GM21423 (cell line): ENCODE results near the gene HLA-DPA1.
A peak's percentile ranks its signal among the peaks of the same experiment; 100 is the strongest.

Source experiments
- ATAC-seq: cut with Tn5 transposase; IDR thresholded peaks from one replicate; pipeline ENCODE4 v1.9.1; 2021; ENCODE audit warnings: mild to moderate bottlenecking, moderate library complexity; ENCODE audit not compliant: unreplicated experiment

Gene HLA-DPA1

GRCh38 chr6:33088931-33089620, 15.6 kb upstream of the HLA-DPA1 start:
- no peak for ATAC-seq

- ATAC-seq: no peak
Observed at GRCh38 chr6:33088258-33088930, 14.9 kb upstream of the HLA-DPA1 start.

- ATAC-seq: no peak
Observed at GRCh38 chr6:33085627-33086026, 12.2 kb upstream of the HLA-DPA1 start.

GRCh38 chr6:33082702-33083101, 9.3 kb upstream of the HLA-DPA1 start:
- no peak for ATAC-seq

- ATAC-seq: no peak
Observed at GRCh38 chr6:33081098-33081824, 7.8 kb upstream of the HLA-DPA1 start.

- no peak for ATAC-seq
Observed at GRCh38 chr6:33080127-33081089, 7.0 kb upstream of the HLA-DPA1 start.

- no peak for ATAC-seq
Observed at GRCh38 chr6:33079580-33079979, 6.1 kb upstream of the HLA-DPA1 start.

- no peak for ATAC-seq
Observed at GRCh38 chr6:33078919-33079521, 5.6 kb upstream of the HLA-DPA1 start.

- ATAC-seq: no peak
Observed at GRCh38 chr6:33078442-33078841, 5.0 kb upstream of the HLA-DPA1 start.

- no peak for ATAC-seq
Observed at GRCh38 chr6:33077908-33078307, 4.5 kb upstream of the HLA-DPA1 start.

GRCh38 chr6:33076406-33076934, 3.0 kb upstream of the HLA-DPA1 start:
- ATAC-seq: no peak

- ATAC-seq: peak; percentile 73
Observed at GRCh38 chr6:33075568-33076405, 2.3 kb upstream of the HLA-DPA1 start, which contains the start of gene HLA-DPB1. Gene HLA-DPB1 (plus strand): TSS chr6:33075990. CDS start chr6:33076042, 52 bp downstream.

GRCh38 chr6:33075208-33075567, 1.7 kb upstream of the HLA-DPA1 start:
- peak; percentile 7 for ATAC-seq

- ATAC-seq: no peak
Observed at GRCh38 chr6:33072508-33073100, 845 bp downstream of the HLA-DPA1 start.

- no peak for ATAC-seq
Observed at GRCh38 chr6:33071569-33071968, 1.9 kb downstream of the HLA-DPA1 start.

- ATAC-seq: no peak
Observed at GRCh38 chr6:33070909-33071308, 2.5 kb downstream of the HLA-DPA1 start.

GRCh38 chr6:33069021-33069738, 4.3 kb downstream of the HLA-DPA1 start:
- no peak for ATAC-seq

- ATAC-seq: no peak
Observed at GRCh38 chr6:33066917-33067521, 6.4 kb downstream of the HLA-DPA1 start.
